ENCODE data around the gene RRM2.

DNA sequence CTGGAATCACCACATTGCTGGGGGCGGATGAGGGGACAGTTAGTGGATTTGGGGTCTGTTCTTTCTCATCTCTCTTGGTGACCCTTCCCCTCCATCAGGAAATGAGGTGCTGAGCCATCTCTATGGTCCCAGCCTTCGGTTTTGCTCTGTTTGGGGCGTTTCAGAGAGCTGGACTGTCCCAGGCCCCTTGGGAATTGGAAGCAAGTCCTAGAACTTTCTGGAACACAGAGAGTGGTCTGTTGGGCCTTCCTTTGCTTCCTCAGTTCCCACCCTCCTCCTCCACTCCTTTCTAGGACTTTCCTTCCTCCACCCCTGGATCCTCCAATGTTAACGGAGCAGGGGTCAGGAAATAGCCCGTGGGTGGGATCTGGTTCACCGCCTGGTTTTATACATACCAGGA lies 17.0 kb downstream of the RRM2 start:
- TF ChIP-seq, protein P1, sequence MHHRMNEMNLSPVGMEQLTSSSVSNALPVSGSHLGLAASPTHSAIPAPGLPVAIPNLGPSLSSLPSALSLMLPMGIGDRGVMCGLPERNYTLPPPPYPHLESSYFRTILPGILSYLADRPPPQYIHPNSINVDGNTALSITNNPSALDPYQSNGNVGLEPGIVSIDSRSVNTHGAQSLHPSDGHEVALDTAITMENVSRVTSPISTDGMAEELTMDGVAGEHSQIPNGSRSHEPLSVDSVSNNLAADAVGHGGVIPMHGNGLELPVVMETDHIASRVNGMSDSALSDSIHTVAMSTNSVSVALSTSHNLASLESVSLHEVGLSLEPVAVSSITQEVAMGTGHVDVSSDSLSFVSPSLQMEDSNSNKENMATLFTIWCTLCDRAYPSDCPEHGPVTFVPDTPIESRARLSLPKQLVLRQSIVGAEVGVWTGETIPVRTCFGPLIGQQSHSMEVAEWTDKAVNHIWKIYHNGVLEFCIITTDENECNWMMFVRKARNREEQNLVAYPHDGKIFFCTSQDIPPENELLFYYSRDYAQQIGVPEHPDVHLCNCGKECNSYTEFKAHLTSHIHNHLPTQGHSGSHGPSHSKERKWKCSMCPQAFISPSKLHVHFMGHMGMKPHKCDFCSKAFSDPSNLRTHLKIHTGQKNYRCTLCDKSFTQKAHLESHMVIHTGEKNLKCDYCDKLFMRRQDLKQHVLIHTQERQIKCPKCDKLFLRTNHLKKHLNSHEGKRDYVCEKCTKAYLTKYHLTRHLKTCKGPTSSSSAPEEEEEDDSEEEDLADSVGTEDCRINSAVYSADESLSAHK (tag by site-specific recombination; IDR thresholded peaks at IDR 0.05), result no peak
- TF ChIP-seq, protein P2, sequence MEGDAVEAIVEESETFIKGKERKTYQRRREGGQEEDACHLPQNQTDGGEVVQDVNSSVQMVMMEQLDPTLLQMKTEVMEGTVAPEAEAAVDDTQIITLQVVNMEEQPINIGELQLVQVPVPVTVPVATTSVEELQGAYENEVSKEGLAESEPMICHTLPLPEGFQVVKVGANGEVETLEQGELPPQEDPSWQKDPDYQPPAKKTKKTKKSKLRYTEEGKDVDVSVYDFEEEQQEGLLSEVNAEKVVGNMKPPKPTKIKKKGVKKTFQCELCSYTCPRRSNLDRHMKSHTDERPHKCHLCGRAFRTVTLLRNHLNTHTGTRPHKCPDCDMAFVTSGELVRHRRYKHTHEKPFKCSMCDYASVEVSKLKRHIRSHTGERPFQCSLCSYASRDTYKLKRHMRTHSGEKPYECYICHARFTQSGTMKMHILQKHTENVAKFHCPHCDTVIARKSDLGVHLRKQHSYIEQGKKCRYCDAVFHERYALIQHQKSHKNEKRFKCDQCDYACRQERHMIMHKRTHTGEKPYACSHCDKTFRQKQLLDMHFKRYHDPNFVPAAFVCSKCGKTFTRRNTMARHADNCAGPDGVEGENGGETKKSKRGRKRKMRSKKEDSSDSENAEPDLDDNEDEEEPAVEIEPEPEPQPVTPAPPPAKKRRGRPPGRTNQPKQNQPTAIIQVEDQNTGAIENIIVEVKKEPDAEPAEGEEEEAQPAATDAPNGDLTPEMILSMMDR (tag by site-specific recombination; IDR thresholded peaks at IDR 0.05), result no peak
- TF ChIP-seq, protein P3, sequence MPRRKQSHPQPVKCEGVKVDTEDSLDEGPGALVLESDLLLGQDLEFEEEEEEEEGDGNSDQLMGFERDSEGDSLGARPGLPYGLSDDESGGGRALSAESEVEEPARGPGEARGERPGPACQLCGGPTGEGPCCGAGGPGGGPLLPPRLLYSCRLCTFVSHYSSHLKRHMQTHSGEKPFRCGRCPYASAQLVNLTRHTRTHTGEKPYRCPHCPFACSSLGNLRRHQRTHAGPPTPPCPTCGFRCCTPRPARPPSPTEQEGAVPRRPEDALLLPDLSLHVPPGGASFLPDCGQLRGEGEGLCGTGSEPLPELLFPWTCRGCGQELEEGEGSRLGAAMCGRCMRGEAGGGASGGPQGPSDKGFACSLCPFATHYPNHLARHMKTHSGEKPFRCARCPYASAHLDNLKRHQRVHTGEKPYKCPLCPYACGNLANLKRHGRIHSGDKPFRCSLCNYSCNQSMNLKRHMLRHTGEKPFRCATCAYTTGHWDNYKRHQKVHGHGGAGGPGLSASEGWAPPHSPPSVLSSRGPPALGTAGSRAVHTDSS (tag by site-specific recombination; IDR thresholded peaks at IDR 0.05), result no peak
- TF ChIP-seq, protein P4, sequence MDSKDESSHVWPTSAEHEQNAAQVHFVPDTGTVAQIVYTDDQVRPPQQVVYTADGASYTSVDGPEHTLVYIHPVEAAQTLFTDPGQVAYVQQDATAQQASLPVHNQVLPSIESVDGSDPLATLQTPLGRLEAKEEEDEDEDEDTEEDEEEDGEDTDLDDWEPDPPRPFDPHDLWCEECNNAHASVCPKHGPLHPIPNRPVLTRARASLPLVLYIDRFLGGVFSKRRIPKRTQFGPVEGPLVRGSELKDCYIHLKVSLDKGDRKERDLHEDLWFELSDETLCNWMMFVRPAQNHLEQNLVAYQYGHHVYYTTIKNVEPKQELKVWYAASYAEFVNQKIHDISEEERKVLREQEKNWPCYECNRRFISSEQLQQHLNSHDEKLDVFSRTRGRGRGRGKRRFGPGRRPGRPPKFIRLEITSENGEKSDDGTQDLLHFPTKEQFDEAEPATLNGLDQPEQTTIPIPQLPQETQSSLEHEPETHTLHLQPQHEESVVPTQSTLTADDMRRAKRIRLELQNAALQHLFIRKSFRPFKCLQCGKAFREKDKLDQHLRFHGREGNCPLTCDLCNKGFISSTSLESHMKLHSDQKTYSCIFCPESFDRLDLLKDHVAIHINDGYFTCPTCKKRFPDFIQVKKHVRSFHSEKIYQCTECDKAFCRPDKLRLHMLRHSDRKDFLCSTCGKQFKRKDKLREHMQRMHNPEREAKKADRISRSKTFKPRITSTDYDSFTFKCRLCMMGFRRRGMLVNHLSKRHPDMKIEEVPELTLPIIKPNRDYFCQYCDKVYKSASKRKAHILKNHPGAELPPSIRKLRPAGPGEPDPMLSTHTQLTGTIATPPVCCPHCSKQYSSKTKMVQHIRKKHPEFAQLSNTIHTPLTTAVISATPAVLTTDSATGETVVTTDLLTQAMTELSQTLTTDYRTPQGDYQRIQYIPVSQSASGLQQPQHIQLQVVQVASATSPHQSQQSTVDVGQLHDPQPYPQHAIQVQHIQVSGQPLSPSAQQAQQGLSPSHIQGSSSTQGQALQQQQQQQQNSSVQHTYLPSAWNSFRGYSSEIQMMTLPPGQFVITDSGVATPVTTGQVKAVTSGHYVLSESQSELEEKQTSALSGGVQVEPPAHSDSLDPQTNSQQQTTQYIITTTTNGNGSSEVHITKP (tag by site-specific recombination; IDR thresholded peaks at IDR 0.05), result no peak
- no peak for TF ChIP-seq ZBTB21 (tag by site-specific recombination; IDR thresholded peaks at IDR 0.05)

Measured in HEK293 (cell line).